H9 (cell line): Measurements from ENCODE around the gene NPLOC4. TPM values are rescaled to one million over a fixed set of nuclear protein-coding genes. Genes with fewer than 3 reads are reported as not detected.
A peak's percentile ranks its signal among the peaks of the same experiment; 100 is the strongest.

Experiments used
- DNase-seq: peaks from one replicate; pipeline ENCODE4 v3.0.0-alpha.2; 2017
- H2AFZ ChIP-seq: one replicate; pipeline ENCODE4 v1.6.1; 2013; ENCODE audit warnings: mild to moderate bottlenecking, low read length, control low read depth, moderate library complexity
- H2AK5ac ChIP-seq: 2 replicates; pipeline ENCODE4 v1.6.1; 2013; ENCODE audit warnings: low read length, control low read depth, mixed read lengths; ENCODE audit not compliant: insufficient read length
- H2BK120ac ChIP-seq: one replicate; pipeline ENCODE4 v1.6.1; 2013; ENCODE audit warnings: low read depth, mild to moderate bottlenecking, low read length, control low read depth, inconsistent platforms; ENCODE audit not compliant: poor library complexity, severe bottlenecking
- H2BK12ac ChIP-seq: 2 replicates; pipeline ENCODE4 v1.6.1; 2013; ENCODE audit warnings: low read length, control low read depth, mixed read lengths, low read depth; ENCODE audit not compliant: insufficient read length
- H2BK15ac ChIP-seq: 2 replicates; pipeline ENCODE4 v1.6.1; 2013; ENCODE audit warnings: low read depth, low read length, control low read depth
- H2BK20ac ChIP-seq: one replicate; pipeline ENCODE4 v1.6.1; 2013; ENCODE audit warnings: low read depth, mild to moderate bottlenecking, low read length, control low read depth, inconsistent platforms; ENCODE audit not compliant: poor library complexity, severe bottlenecking
- H2BK5ac ChIP-seq: 2 replicates; pipeline ENCODE4 v1.6.1; 2013; ENCODE audit warnings: low read length, control low read depth, mixed read lengths; ENCODE audit not compliant: insufficient read length
- H3K14ac ChIP-seq: 2 replicates; pipeline ENCODE4 v1.6.1; 2013; ENCODE audit warnings: low read length, control low read depth; ENCODE audit not compliant: insufficient read depth
- H3K18ac ChIP-seq: 2 replicates; pipeline ENCODE4 v1.6.1; 2013; ENCODE audit warnings: low read depth, mild to moderate bottlenecking, mixed read lengths, low read length, control low read depth; ENCODE audit not compliant: insufficient read length
- H3K23ac ChIP-seq: 2 replicates; pipeline ENCODE4 v1.6.1; 2013; ENCODE audit warnings: low read length, control low read depth, mixed read lengths, low read depth; ENCODE audit not compliant: insufficient read length
- H3K23me2 ChIP-seq: 2 replicates; pipeline ENCODE4 v1.6.1; 2013; ENCODE audit warnings: low read depth, mild to moderate bottlenecking, mixed read lengths, low read length, control low read depth; ENCODE audit not compliant: insufficient read length, poor library complexity, severe bottlenecking
- H3K27ac ChIP-seq: 2 replicates; pipeline ENCODE4 v1.5.1; 2013; ENCODE audit warnings: low read length, control low read depth, mixed read lengths, low read depth; ENCODE audit not compliant: insufficient read length
- H3K27me3 ChIP-seq: 2 replicates; pipeline ENCODE4 v1.6.1; 2013; ENCODE audit warnings: low read length, control low read depth, inconsistent platforms; ENCODE audit not compliant: insufficient read depth
- H3K4ac ChIP-seq: 2 replicates; pipeline ENCODE4 v1.6.1; 2013; ENCODE audit warnings: low read depth, mild to moderate bottlenecking, control low read depth, inconsistent platforms, low read length, moderate library complexity
- H3K4me1 ChIP-seq: 2 replicates; pipeline ENCODE4 v1.6.1; 2013; ENCODE audit warnings: low read length, control low read depth, inconsistent platforms; ENCODE audit not compliant: insufficient read depth
- H3K4me2 ChIP-seq: 2 replicates; pipeline ENCODE4 v1.6.1; 2013; ENCODE audit warnings: low read length, control low read depth, mixed read lengths; ENCODE audit not compliant: insufficient read length, insufficient read depth
- H3K56ac ChIP-seq: 2 replicates; pipeline ENCODE4 v1.6.1; 2013; ENCODE audit warnings: low read depth, mild to moderate bottlenecking, mixed read lengths, low read length, control low read depth; ENCODE audit not compliant: insufficient read length
- H3K79me1 ChIP-seq: 2 replicates; pipeline ENCODE4 v1.6.1; 2013; ENCODE audit warnings: low read depth, mild to moderate bottlenecking, moderate library complexity, low read length, control low read depth, inconsistent platforms; ENCODE audit not compliant: insufficient read depth, poor library complexity, severe bottlenecking
- H3K79me2 ChIP-seq: 2 replicates; pipeline ENCODE4 v1.6.1; 2013; ENCODE audit warnings: low read length, control low read depth, inconsistent platforms; ENCODE audit not compliant: insufficient read depth
- H3K9ac ChIP-seq: 2 replicates; pipeline ENCODE4 v1.6.1; 2013; ENCODE audit warnings: low read length, control low read depth, mixed read lengths; ENCODE audit not compliant: insufficient read length; ENCODE audit errors: extremely low read depth
- H3K9me3 ChIP-seq: one replicate; pipeline ENCODE4 v1.6.1; 2013; ENCODE audit warnings: low read depth, low read length, inconsistent platforms; ENCODE audit not compliant: control insufficient read depth
- H3T11ph ChIP-seq: one replicate; pipeline ENCODE4 v1.6.1; 2013; ENCODE audit warnings: mild to moderate bottlenecking, low read length, control low read depth, inconsistent platforms
- H4K20me1 ChIP-seq: one replicate; pipeline ENCODE4 v1.6.1; 2013; ENCODE audit not compliant: control insufficient read depth, insufficient read length, insufficient read depth
- H4K5ac ChIP-seq: 2 replicates; pipeline ENCODE4 v1.6.1; 2013; ENCODE audit warnings: low read depth, mild to moderate bottlenecking, mixed read lengths, low read length, control low read depth; ENCODE audit not compliant: insufficient read length
- H4K8ac ChIP-seq: replicated peaks from 2 replicates; pipeline ENCODE4 v1.6.1; 2013; ENCODE audit warnings: low read length, control low read depth, mixed read lengths, low read depth; ENCODE audit not compliant: insufficient read length
- H4K91ac ChIP-seq: 2 replicates; pipeline ENCODE4 v1.6.1; 2013; ENCODE audit warnings: low read depth, mild to moderate bottlenecking, moderate library complexity, mixed read lengths, low read length, control low read depth; ENCODE audit not compliant: insufficient read length
- H3K27ac Mint-ChIP-seq, 3 experiments: 2 replicates in 2 of 3; 3 replicates in 1 of 3; pipeline ENCODE4 v1.8.0; 2020 to 2021; ENCODE audit warnings: mixed read lengths in 3 of 3, mild to moderate bottlenecking in 1 of 3, moderate library complexity in 1 of 3
- H3K27me3 Mint-ChIP-seq: 2 replicates; pipeline ENCODE4 v1.8.0; 2021; ENCODE audit warnings: low read depth, mild to moderate bottlenecking, moderate library complexity, mixed read lengths
- H3K36me3 Mint-ChIP-seq, 3 experiments: 2 replicates in 2 of 3; 3 replicates in 1 of 3; pipeline ENCODE4 v1.8.0; 2020 to 2021; ENCODE audit warnings: low read depth in 3 of 3, mixed read lengths in 3 of 3; ENCODE audit not compliant: insufficient read depth in 1 of 3
- H3K4me1 Mint-ChIP-seq, 2 experiments: 2 replicates each; pipeline ENCODE4 v1.8.0; 2020; ENCODE audit warnings: mixed read lengths in 2 of 2
- H3K4me3 Mint-ChIP-seq, 2 experiments: 2 replicates in 1 of 2; 3 replicates in 1 of 2; pipeline ENCODE4 v1.8.0; 2020 to 2021; ENCODE audit warnings: mild to moderate bottlenecking in 2 of 2, mixed read lengths in 2 of 2, moderate library complexity in 1 of 2
- H3K9me3 Mint-ChIP-seq, 2 experiments: 2 replicates in 1 of 2; 3 replicates in 1 of 2; pipeline ENCODE4 v1.8.0; 2020; ENCODE audit warnings: mild to moderate bottlenecking in 2 of 2, mixed read lengths in 2 of 2, moderate library complexity in 1 of 2
- WGBS: extraction: QIAGEN DNeasy Blood & Tissue Kit; methylation state at CpG from one replicate; pipeline ENCODE4 v1.1.7; 2013; ENCODE audit warnings: missing lambda C conversion rate, low lambda C conversion rate, mixed read lengths; ENCODE audit not compliant: insufficient read length; ENCODE audit errors: extremely low coverage; 5-methylcytosine and 5-hydroxymethylcytosine counted together
- total RNA-seq: library from RNA; stranded (reverse); gene quantifications from 2 replicates; pipeline ENCODE4 v1.2.1, GENCODE V29; 2021
- TF ChIP-seq, protein P1 (sequence below): fragments of 200-600 bp; sonication (generic); conservative IDR thresholded peaks from 3 replicates; pipeline ENCODE4 v1.8.0; 2021; ENCODE audit warnings: antibody characterized with exemption, mild to moderate bottlenecking

The NPLOC4 gene
- total RNA-seq, 1 experiment from 2014 or later: 103 TPM

GRCh38 chr17:81683208-81683583 is 46.3 kb upstream of the NPLOC4 start:
- no peak overlapping the region for H2AFZ ChIP-seq
- Mint-ChIP-seq H3K9me3 (no peaks in the 10 kb centered on the region), H3K27me3 (no peaks in the 10 kb centered on the region), H3K27ac (peak overlapping the region in 2 of 3 experiments; percentile 30 to 74; a peak in 4 of 7 replicates), H3K4me1 (peaks cover 14 to 20% of the 10 kb centered on the region in 2 experiments), H3K36me3 (peaks cover 13 to 40% (median 32%) of the 10 kb centered on the region in 3 experiments), H3K4me3 (peak overlapping the region; percentile 86 to 89)
- H2BK12ac ChIP-seq: no peak overlapping the region
- TF ChIP-seq, protein P1, sequence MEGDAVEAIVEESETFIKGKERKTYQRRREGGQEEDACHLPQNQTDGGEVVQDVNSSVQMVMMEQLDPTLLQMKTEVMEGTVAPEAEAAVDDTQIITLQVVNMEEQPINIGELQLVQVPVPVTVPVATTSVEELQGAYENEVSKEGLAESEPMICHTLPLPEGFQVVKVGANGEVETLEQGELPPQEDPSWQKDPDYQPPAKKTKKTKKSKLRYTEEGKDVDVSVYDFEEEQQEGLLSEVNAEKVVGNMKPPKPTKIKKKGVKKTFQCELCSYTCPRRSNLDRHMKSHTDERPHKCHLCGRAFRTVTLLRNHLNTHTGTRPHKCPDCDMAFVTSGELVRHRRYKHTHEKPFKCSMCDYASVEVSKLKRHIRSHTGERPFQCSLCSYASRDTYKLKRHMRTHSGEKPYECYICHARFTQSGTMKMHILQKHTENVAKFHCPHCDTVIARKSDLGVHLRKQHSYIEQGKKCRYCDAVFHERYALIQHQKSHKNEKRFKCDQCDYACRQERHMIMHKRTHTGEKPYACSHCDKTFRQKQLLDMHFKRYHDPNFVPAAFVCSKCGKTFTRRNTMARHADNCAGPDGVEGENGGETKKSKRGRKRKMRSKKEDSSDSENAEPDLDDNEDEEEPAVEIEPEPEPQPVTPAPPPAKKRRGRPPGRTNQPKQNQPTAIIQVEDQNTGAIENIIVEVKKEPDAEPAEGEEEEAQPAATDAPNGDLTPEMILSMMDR: no peak
- peak overlapping the region; percentile 71 for H3K9ac ChIP-seq
- H3K27ac ChIP-seq: no peak overlapping the region
- H3K27me3 ChIP-seq: no peaks in the 10 kb centered on the region
- H3K23me2 ChIP-seq: peaks cover 10% of the 10 kb centered on the region
- H2BK20ac ChIP-seq: no peak overlapping the region
- H2BK15ac ChIP-seq: no peak overlapping the region
- H2AK5ac ChIP-seq: no peak overlapping the region
- peaks cover 8% of the 10 kb centered on the region for H3K79me1 ChIP-seq
- H4K5ac ChIP-seq: no peak overlapping the region
- H3K4ac ChIP-seq: no peak overlapping the region
- no CpG with 5 or more reads among the region's 37 CpGs for WGBS
- no peak overlapping the region for H2BK120ac ChIP-seq
- H3K4me2 ChIP-seq: peak overlapping the region; percentile 91
- no peaks in the 10 kb centered on the region for H4K20me1 ChIP-seq
- H3K4me1 ChIP-seq: no peaks in the 10 kb centered on the region
- H3K18ac ChIP-seq: no peak overlapping the region
- H2BK5ac ChIP-seq: no peak overlapping the region
- no peaks in the 10 kb centered on the region for H3K9me3 ChIP-seq
- no peak overlapping the region for H3K23ac ChIP-seq
- H3K14ac ChIP-seq: peak overlapping the region; percentile 60; the same call in 1 of the 2 replicates
- H3T11ph ChIP-seq: no peak overlapping the region
- no peak overlapping the region for H4K91ac ChIP-seq
- DNase-seq: no peak
- peaks cover 9% of the 10 kb centered on the region; the same call in 1 of the 2 replicates for H3K79me2 ChIP-seq
- H4K8ac ChIP-seq: no peak overlapping the region
- H3K56ac ChIP-seq: no peak overlapping the region
